Glutamatergic neuron (in vitro differentiated cells): ENCODE results near the gene MGA. TPM values are rescaled to one million over a fixed set of nuclear protein-coding genes. Genes with fewer than 3 reads are reported as not detected.

Experiments used
- DNase-seq: peaks from one replicate; pipeline ENCODE4 v3.0.0; 2022
- H3K27ac Mint-ChIP-seq: one replicate; pipeline ENCODE4 v1.8.0; 2020; ENCODE audit warnings: mild to moderate bottlenecking, mixed read lengths, inconsistent platforms; ENCODE audit not compliant: unreplicated experiment
- H3K27me3 Mint-ChIP-seq: one replicate; pipeline ENCODE4 v1.8.0; 2020; ENCODE audit warnings: mild to moderate bottlenecking, moderate library complexity, mixed read lengths, inconsistent platforms; ENCODE audit not compliant: unreplicated experiment
- H3K36me3 Mint-ChIP-seq: one replicate; pipeline ENCODE4 v1.8.0; 2020; ENCODE audit warnings: mild to moderate bottlenecking, mixed read lengths, inconsistent platforms; ENCODE audit not compliant: unreplicated experiment
- H3K4me1 Mint-ChIP-seq: one replicate; pipeline ENCODE4 v1.8.0; 2020; ENCODE audit warnings: mild to moderate bottlenecking, low read depth, mixed read lengths, inconsistent platforms; ENCODE audit not compliant: unreplicated experiment
- H3K4me3 Mint-ChIP-seq: one replicate; pipeline ENCODE4 v1.8.0; 2020; ENCODE audit warnings: mild to moderate bottlenecking, mixed read lengths, inconsistent platforms; ENCODE audit not compliant: unreplicated experiment
- H3K9me3 Mint-ChIP-seq: one replicate; pipeline ENCODE4 v1.8.0; 2020; ENCODE audit warnings: mild to moderate bottlenecking, moderate library complexity, mixed read lengths, inconsistent platforms; ENCODE audit not compliant: unreplicated experiment
- total RNA-seq: library from RNA; stranded (reverse); fragmentation: NEBNext Ultra II Directional; extraction: Animal tissue kit (Norgen Biotek cat#: 25700); gene quantifications from one replicate; pipeline ENCODE4 v1.2.1, GENCODE V29; 2021; ENCODE audit not compliant: unreplicated experiment
- TF ChIP-seq, protein P1 (sequence below): fragments of 200-600 bp; sonication (generic); IDR thresholded peaks from one replicate; pipeline ENCODE4 v1.5.0; 2021; ENCODE audit not compliant: partially characterized antibody, unreplicated experiment

Gene MGA
- total RNA-seq, 1 donor from 2014 or later, result 68.9 TPM

GRCh38 chr15:41782371-41783282 is 122.4 kb downstream of the MGA start:
- no peak for DNase-seq
- no peaks in the 10 kb centered on the region for H3K9me3 Mint-ChIP-seq
- H3K4me1 Mint-ChIP-seq, result peaks cover 12% of the 10 kb centered on the region
- no peaks in the 10 kb centered on the region for H3K27me3 Mint-ChIP-seq
- H3K4me3 Mint-ChIP-seq, result no peak overlapping the region
- H3K27ac Mint-ChIP-seq, result no peak overlapping the region
- no peaks in the 10 kb centered on the region for H3K36me3 Mint-ChIP-seq
- TF ChIP-seq, protein P1, sequence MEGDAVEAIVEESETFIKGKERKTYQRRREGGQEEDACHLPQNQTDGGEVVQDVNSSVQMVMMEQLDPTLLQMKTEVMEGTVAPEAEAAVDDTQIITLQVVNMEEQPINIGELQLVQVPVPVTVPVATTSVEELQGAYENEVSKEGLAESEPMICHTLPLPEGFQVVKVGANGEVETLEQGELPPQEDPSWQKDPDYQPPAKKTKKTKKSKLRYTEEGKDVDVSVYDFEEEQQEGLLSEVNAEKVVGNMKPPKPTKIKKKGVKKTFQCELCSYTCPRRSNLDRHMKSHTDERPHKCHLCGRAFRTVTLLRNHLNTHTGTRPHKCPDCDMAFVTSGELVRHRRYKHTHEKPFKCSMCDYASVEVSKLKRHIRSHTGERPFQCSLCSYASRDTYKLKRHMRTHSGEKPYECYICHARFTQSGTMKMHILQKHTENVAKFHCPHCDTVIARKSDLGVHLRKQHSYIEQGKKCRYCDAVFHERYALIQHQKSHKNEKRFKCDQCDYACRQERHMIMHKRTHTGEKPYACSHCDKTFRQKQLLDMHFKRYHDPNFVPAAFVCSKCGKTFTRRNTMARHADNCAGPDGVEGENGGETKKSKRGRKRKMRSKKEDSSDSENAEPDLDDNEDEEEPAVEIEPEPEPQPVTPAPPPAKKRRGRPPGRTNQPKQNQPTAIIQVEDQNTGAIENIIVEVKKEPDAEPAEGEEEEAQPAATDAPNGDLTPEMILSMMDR, result no peak

DNA sequence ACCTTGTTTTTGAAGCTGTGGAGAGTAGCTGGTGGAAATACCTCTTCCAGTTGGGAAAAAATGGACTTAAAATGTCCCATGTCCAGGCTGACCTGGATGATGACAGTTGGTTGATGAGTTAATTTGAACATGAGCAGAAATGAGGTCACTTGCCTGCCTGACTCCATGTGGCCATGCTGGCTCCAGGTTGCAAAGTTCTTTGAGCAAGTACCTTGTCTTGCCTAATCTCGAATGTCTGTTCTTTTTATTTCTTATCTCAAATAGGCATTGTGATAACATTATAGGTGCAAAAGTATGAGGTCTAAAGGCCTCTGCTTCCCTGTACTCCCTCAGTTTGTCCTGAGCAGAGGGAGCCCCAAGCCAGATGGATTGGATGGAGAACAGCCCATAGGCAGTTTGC is 123.1 kb downstream of the MGA start:
- H3K27me3 Mint-ChIP-seq, result no peaks in the 10 kb centered on the region
- H3K9me3 Mint-ChIP-seq, result no peaks in the 10 kb centered on the region
- no peak for DNase-seq
- H3K4me3 Mint-ChIP-seq, result no peak overlapping the region
- peaks cover 13% of the 10 kb centered on the region for H3K4me1 Mint-ChIP-seq
- TF ChIP-seq, protein P1, result no peak
- no peaks in the 10 kb centered on the region for H3K36me3 Mint-ChIP-seq
- no peak overlapping the region for H3K27ac Mint-ChIP-seq

DNA sequence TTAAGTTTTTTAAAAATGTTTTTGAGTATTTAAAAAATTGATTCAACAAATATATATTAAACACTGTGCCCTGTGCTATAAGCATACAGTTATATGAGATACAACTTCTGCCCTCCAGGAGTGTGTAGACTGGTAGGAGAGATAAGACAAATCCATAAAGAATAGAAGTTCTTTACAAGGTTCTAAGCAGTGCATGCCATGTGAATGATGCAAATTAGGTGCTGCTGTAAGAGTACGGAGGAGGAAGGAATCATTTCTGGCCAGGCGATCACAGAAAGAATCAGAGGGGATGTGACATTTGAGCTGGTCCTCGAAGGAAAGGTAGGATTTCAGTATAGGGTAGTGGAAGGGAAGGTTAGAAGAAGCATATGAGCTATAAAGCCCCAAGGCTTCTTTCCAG is 128.1 kb downstream of the MGA start:
- Mint-ChIP-seq H3K27me3 (no peaks in the 10 kb centered on the region), H3K27ac (no peak overlapping the region), H3K4me1 (peaks cover 35% of the 10 kb centered on the region), H3K9me3 (peaks cover 2% of the 10 kb centered on the region), H3K36me3 (no peaks in the 10 kb centered on the region), H3K4me3 (no peak overlapping the region)
- DNase-seq, result no peak
- TF ChIP-seq, protein P1, result no peak

DNA sequence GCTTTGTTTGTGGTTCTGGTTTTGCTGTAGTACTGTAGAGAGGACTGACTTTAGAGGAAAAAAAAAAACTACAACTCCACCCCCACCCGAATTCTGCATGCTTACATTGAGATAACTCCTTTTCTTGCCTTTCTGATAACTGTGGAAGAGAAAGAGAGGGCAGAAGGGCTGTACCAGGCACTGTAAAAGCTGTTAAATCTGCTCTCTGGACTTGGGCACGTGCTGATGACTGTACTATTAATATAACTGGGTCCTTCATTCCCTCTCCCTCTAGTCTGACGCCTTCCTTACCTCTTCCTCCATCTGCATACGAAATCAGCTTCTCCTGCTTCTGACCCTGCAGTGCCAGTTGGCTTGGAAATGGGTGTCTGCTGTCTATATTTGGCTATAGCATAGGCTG is 129.0 kb downstream of the MGA start:
- H3K27ac Mint-ChIP-seq, result no peak overlapping the region
- peaks cover 2% of the 10 kb centered on the region for H3K9me3 Mint-ChIP-seq
- H3K27me3 Mint-ChIP-seq, result no peaks in the 10 kb centered on the region
- DNase-seq, result no peak
- peaks cover 33% of the 10 kb centered on the region for H3K4me1 Mint-ChIP-seq
- TF ChIP-seq, protein P1, result no peak
- H3K4me3 Mint-ChIP-seq, result peak overlapping the region; percentile 13
- no peaks in the 10 kb centered on the region for H3K36me3 Mint-ChIP-seq

DNA sequence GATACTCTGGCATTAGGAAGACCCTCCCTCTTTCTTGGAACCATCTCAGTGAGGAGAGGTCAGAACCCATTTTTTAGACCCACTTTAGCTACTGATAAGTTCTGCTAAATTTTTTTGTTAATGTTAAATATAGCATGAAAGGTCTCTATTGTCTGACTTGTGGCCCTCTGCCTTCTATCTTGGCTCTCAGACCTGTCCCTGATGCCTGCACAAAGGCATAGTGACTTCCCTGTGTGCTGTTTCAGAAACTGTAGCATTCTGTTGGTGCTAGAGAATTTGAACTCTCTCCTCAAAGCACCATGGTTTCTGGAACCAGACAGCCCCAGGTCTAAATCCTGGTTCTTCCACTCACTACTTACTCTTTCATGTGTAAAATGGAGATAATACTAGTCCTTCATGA is 129.5 kb downstream of the MGA start:
- TF ChIP-seq, protein P1, result no peak
- no peaks in the 10 kb centered on the region for H3K36me3 Mint-ChIP-seq
- peaks cover 2% of the 10 kb centered on the region for H3K9me3 Mint-ChIP-seq
- no peak overlapping the region for H3K4me3 Mint-ChIP-seq
- no peaks in the 10 kb centered on the region for H3K27me3 Mint-ChIP-seq
- no peak for DNase-seq
- peaks cover 33% of the 10 kb centered on the region for H3K4me1 Mint-ChIP-seq
- no peak overlapping the region for H3K27ac Mint-ChIP-seq
